Measurements from ENCODE around the gene DMC1.
A peak's percentile ranks its signal among the peaks of the same experiment; 100 is the strongest.

GRCh38 chr22:38506118-38506962 is 63.6 kb downstream of the DMC1 start, which contains the start of gene DDX17:
- no peak for TF ChIP-seq CTCF (IDR thresholded peaks at IDR 0.05 in 2 of 3, conservative IDR thresholded peaks at IDR 0.05 in 1 of 3; ENCODE audit: borderline replicate concordance in 1 of 3, insufficient read depth in 1 of 3, low read depth in 2 of 3, low read length in 2 of 3)
- peak; percentile 94 for TF ChIP-seq YY1 (IDR thresholded peaks at IDR 0.05; ENCODE audit: extremely low read depth, insufficient replicate concordance, low read depth, low read length)
- TF ChIP-seq POLR2AphosphoS5 (IDR thresholded peaks at IDR 0.05; ENCODE audit: low read depth, low read length): peak; percentile 74
- no peak for TF ChIP-seq EZH2 (IDR thresholded peaks at IDR 0.05)
- TF ChIP-seq ATF3 (IDR thresholded peaks at IDR 0.05): no peak
- 0 out of 2 replicates have a peak, but pooled peaks have one; percentile 50 for TF ChIP-seq CBX3 (IDR thresholded peaks at IDR 0.05; ENCODE audit: low read depth)
- TF ChIP-seq REST (IDR thresholded peaks at IDR 0.05; ENCODE audit: low read depth): no peak
- peak; percentile 33; the same call in 1 of the 2 replicates for TF ChIP-seq MAX (IDR thresholded peaks at IDR 0.05)
- TF ChIP-seq CEBPB (IDR thresholded peaks at IDR 0.05; ENCODE audit: low read depth): no peak
- TF ChIP-seq JUND (IDR thresholded peaks at IDR 0.05): no peak
- TF ChIP-seq SP1 (IDR thresholded peaks at IDR 0.05; ENCODE audit: low read depth): no peak

Measured in HCT116 (cell line).